Stimulated activated CD4-positive, alpha-beta T cell treated with anti-CD3 and anti-CD28 coated beads, Interleukin-1b, Interleukin-23, amount 100 ng/mL, for 1 hour (primary cell): ENCODE measurements around the gene ERGIC1.
A peak's percentile ranks its signal among the peaks of the same experiment; 100 is the strongest.

Experiments used
- DNase-seq, 2 donors: peaks; one replicate each; pipeline ENCODE4 v3.0.0-alpha.2; 2020; ENCODE audit warnings: low read depth in 2 of 2

Gene ERGIC1

GRCh38 chr5:172921906-172922305, 87.9 kb downstream of the ERGIC1 start:
- DNase-seq: no peak

- DNase-seq: no peak
Measured at GRCh38 chr5:172923539-172923938, 89.5 kb downstream of the ERGIC1 start.

- no peak for DNase-seq
Measured at GRCh38 chr5:172925336-172925948, 91.4 kb downstream of the ERGIC1 start.

DNA sequence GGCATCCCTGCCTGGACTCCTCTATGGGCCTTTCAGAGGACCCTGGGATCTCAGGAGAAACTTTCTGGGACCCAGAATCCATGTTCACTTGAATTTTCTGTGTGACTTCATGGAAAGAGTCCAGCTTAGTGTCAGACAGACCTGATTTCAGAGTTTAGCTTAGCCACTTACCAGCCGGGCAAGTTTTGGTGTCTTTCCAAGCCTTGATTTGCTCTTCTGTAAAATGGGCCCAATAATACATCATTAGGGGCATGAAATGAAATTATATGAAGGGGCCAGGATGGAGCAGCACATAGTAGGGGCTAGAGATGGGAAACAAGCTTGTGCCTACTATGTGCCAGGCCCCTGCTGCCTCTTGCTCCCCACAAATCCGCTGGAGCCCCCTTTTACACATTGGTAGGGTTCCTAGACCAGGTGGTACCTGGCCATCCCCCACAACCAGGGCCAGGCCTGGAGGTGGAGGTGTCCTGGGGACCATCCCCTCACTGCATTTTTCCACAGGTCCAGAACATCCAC, 92.0 kb downstream of the ERGIC1 start:
- DNase-seq: no peak

DNA sequence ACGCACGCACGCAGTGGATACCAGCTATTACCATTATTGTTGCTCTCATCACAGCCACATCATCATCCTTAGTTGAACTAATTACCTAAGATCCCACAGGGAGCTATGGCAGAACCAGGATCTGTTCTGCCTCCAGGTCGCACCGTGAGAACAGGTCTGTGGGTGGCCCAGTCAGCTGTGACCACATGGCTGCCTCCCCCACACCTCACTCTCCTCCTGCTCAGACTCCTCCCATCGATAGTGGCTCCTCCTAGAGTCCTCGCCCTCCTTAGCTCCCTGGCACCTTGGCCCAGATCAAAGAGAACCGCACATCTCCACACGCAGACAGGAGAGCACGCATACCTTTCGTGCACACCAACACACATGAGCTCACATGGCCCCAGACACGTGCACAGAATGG, 92.7 kb downstream of the ERGIC1 start:
- DNase-seq: no peak

DNA sequence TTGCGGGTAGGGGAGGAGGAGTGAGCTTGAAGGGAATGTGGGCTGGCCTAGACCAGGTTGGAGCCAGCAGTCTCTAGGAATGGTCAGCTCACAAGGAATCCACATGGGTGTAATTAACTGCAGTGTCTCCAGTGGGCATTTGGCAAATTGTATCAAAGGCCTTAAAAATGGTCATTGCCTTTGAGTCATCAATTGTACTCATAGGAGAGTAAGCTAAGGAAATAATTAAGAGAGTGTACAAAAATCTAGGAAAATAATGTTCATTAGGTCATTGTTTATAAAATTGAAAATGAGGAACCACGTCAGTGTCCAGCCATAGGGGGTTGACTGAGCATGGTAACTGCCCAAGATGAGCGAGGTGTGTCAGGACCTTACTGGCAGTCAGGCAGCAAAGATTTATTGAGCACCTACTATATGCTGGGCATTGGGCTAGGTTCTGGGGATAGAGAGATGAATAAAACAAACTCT, 95.4 kb downstream of the ERGIC1 start:
- DNase-seq: no peak

DNA sequence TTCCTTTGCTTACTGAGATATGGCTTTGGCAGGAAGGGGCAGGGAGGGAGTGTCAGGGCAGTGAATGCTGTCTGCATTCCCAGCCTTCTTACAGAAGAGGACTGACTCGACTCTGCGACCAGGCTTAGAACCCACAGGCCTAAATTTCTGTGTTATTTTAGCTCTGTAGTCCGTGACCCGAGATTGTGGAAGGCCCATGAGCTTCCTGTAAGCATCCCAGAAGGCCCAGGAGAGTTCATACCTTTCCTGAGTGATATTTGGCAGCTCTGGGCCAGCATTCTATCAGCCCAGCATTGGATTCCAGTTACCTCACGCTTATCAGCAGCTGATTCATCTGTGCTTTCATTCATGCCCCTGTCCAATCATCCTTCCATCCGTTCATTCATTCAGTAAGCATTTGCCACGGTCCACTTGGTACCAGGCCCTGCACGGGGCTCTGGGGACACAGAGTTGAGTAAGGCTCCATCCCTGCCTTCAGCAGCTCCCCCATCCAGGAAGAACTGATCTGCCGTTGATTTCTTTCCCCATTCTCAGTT, 97.0 kb downstream of the ERGIC1 start:
- no peak for DNase-seq

DNA sequence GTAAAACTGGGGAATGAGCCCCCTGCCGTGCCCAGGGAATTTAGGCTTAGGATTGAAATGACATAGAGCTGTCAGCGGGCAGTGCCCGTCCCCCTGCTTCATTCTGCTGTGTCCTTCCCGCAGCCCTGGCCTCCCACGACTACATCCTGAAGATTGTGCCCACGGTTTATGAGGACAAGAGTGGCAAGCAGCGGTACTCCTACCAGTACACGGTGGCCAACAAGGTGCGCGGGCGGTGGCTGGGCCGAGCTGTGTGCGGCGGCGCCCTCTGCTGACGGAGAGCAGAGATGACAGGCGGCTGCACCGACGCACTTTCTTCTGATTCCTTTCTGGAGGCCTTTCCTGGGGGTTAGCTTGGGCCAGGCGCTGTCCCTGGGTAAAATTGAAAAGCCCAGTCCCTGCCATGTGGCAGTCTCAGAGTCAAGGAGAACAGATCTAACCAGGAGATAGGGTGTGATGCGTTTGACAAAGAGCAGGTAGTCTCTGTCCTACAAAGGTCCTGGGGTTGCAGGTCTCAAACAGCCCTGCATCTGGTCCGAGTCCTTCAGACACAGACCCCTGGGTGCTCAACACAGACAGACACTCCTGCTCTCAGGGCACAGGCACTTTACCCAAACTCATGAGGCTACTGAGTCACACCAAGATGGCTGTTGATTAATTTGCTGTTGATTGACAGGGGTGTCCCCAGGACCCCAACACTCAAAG, 98.4 kb downstream of the ERGIC1 start:
- peak; percentile 25 to 44 for DNase-seq

DNA sequence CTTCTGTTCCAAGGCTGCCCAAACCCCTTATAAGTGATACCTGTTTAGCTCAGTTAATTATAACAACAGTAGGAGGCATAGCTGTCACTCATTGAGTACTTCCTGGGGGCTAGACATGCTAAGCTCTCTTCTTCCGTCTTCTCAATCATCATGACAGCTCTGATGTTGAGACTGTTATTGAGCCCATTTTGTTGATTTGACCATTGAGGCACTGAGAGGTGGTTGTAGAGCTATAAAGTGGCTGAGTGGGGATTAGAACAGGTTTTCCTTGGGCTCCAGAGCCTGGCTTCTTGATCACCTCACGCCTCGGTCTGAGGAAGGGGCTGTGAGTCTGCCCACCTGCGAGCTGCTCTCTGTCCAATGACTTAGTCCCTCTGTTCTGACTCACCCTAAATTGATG, 99.2 kb downstream of the ERGIC1 start:
- DNase-seq: no peak

- DNase-seq: no peak
Measured at GRCh38 chr5:172935096-172935495, 101.0 kb downstream of the ERGIC1 start.

DNA sequence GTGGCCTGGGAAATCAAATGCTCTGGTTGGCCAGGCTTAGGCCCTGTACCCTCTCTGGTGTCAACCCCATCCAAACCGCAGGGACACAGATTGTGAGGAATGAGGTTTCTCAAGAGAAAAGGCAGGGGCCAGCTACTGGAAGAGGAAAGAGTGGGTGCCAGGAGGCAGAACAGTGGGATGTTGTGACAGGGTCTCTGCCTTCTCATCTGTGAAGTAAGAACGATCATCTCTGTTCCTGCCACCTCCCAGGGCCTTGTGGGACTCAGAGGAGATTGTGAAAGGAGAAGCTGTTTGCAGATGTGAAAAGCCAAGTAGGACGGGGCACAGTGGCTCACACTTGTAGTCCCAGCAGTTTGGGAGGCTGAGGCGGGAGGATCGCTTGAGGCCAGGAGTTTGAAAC, 102.3 kb downstream of the ERGIC1 start:
- no peak for DNase-seq

- DNase-seq: no peak
Measured at GRCh38 chr5:172939071-172939470, 105.0 kb downstream of the ERGIC1 start.

GRCh38 chr5:172939611-172940267, 105.7 kb downstream of the ERGIC1 start:
- no peak for DNase-seq

- no peak for DNase-seq
Measured at GRCh38 chr5:172940268-172941066, 106.4 kb downstream of the ERGIC1 start.

DNA sequence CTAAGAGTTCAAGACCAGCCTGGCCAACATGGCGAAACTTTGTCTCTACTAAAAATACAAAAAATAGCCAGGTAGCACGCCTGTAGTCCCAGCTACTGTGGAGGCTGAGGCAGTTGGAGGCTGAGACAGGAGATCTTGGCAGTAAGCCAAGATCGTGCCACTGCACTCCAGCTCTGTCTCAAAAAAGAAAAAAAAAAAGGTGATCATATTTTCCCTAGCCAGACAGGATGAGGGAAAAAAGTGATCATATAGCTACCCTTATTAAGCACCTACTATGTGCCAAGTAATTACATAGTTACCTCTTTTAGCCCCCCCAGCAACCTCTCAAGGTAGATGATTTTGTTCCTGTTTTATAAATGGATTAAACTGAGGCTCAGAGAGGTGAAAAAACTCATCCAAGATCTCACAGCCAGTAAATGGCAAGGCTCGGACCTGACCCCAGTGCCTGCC, 107.0 kb downstream of the ERGIC1 start:
- no peak for DNase-seq

GRCh38 chr5:172942556-172942955, 108.5 kb downstream of the ERGIC1 start:
- DNase-seq: no peak

DNA sequence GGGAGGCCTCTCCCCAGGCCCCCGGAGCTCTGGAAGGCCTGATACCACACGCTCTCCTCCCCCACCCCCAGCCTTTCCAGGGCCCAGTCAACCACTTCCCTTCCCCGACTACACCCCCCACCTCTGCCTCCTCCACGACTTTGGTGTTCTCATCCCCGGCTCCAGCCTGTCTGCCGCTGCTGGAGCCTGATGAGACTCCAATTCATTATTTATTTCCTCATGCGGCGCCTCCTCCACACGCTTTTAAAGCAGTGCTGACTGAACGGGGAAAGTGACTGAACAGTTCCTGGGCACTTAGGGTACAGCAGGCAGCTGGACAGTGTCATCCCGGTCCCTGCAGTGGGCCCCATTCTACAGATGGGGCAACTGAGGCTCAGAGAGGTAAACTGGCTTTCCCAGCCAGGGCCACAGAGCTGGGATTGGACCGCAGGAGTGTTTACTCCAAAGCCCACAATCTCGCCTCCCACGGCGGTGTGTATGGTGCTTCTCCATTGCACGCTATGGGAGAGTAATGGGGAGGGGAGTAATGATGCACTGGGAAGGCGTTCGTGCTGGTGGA, 109.3 kb downstream of the ERGIC1 start:
- no peak for DNase-seq

GRCh38 chr5:172943906-172944305, 109.9 kb downstream of the ERGIC1 start:
- no peak for DNase-seq

- no peak for DNase-seq
Measured at GRCh38 chr5:172944741-172945140, 110.7 kb downstream of the ERGIC1 start.

- DNase-seq: no peak
Measured at GRCh38 chr5:172945151-172945550, 111.1 kb downstream of the ERGIC1 start.

DNA sequence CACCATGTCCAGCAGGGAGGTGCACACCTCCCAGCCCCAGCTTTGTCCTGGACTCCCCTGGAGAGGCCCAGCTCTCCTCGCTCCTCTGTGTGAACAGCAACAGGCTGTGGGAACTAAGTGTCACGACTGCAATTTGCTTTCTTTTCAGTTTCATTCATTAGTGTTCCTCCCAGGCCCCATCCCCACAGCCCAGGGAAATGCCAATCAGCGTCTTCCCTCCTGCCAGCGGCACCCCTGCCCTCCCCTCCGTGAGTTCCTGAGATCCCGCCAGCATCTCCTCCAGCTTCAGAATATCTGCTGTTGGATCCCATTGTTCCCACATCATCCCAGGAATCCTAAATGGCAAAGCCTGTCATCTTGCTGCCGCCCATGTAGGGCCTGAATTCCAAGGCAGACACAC, 112.1 kb downstream of the ERGIC1 start:
- no peak for DNase-seq
